Hepatocyte (in vitro differentiated cells): ENCODE data around the gene POLR1E. TPM values are rescaled to one million over a fixed set of nuclear protein-coding genes. Genes with fewer than 3 reads are reported as not detected.
"Not testable (repeated sequence)": the region's sequence is repeated elsewhere in the genome, so short reads cannot be mapped to it uniquely, and the experiment has no call there.

Experiments
- DNase-seq: peaks from one replicate; pipeline ENCODE4 v3.0.0-alpha.2; 2016; ENCODE audit warnings: low spot score
- H2AFZ ChIP-seq: fragments of 200-600 bp; sonication (generic); 2 replicates; pipeline ENCODE4 v1.6.0; 2016; ENCODE audit warnings: antibody characterized with exemption, mild to moderate bottlenecking
- H3K27ac ChIP-seq: fragments of 200-600 bp; sonication (generic); 2 replicates; pipeline ENCODE4 v1.5.1; 2016; ENCODE audit warnings: mild to moderate bottlenecking
- H3K27me3 ChIP-seq: fragments of 200-600 bp; sonication (generic); 2 replicates; pipeline ENCODE4 v1.6.1; 2016
- H3K36me3 ChIP-seq: fragments of 200-600 bp; sonication (generic); replicated peaks from 2 replicates; pipeline ENCODE4 v1.5.1; 2016; ENCODE audit warnings: low read depth; ENCODE audit not compliant: insufficient read depth
- H3K4me1 ChIP-seq: fragments of 200-600 bp; sonication (generic); 2 replicates; pipeline ENCODE4 v1.5.1; 2016; ENCODE audit warnings: mild to moderate bottlenecking, moderate library complexity; ENCODE audit not compliant: insufficient read depth
- H3K4me2 ChIP-seq: fragments of 200-600 bp; sonication (generic); 2 replicates; pipeline ENCODE4 v1.6.0; 2016
- H3K4me3 ChIP-seq: fragments of 200-600 bp; sonication (generic); 2 replicates; pipeline ENCODE4 v1.5.1; 2016; ENCODE audit warnings: mild to moderate bottlenecking
- H3K79me2 ChIP-seq: fragments of 200-600 bp; sonication (generic); 2 replicates; pipeline ENCODE4 v1.6.0; 2017; ENCODE audit warnings: mild to moderate bottlenecking
- H3K9me2 ChIP-seq: fragments of 200-600 bp; sonication (generic); replicated peaks from 2 replicates; pipeline ENCODE4 v1.6.0; 2017; ENCODE audit warnings: mild to moderate bottlenecking; ENCODE audit not compliant: insufficient read depth
- H3K9me3 ChIP-seq: fragments of 200-600 bp; sonication (generic); 2 replicates; pipeline ENCODE4 v1.5.1; 2016; ENCODE audit warnings: low read depth, mild to moderate bottlenecking
- H4K20me1 ChIP-seq: fragments of 200-600 bp; sonication (generic); 2 replicates; pipeline ENCODE4 v1.6.0; 2016; ENCODE audit warnings: mild to moderate bottlenecking; ENCODE audit not compliant: insufficient read depth, poor library complexity, severe bottlenecking
- CTCF ChIP-seq: fragments of 200-600 bp; sonication (generic); IDR thresholded peaks from 2 replicates; pipeline ENCODE4 v1.5.1; 2016; ENCODE audit warnings: antibody characterized with exemption, mild to moderate bottlenecking; ENCODE audit not compliant: poor library complexity
- EZH2 ChIP-seq: fragments of 200-600 bp; sonication (generic); IDR thresholded peaks from 2 replicates; pipeline ENCODE4 v1.6.1; 2016; ENCODE audit warnings: antibody characterized with exemption, mild to moderate bottlenecking, borderline replicate concordance
- EZH2phosphoT487 ChIP-seq: fragments of 200-600 bp; sonication (generic); IDR thresholded peaks from one replicate; pipeline ENCODE4 v1.6.1; 2018; ENCODE audit warnings: antibody characterized with exemption, mild to moderate bottlenecking, low read depth, moderate library complexity; ENCODE audit not compliant: unreplicated experiment, severe bottlenecking
- WGBS: methylation state at CpG from one replicate; pipeline ENCODE4 v1.1.6; 2016; ENCODE audit warnings: low lambda C conversion rate; ENCODE audit errors: missing lambda C conversion rate; 5-methylcytosine and 5-hydroxymethylcytosine counted together
- polyA plus RNA-seq: library from polyadenylated mRNA; unstranded; fragments of >200 nt; fragmentation: Nextera tagmentation; extraction: Ambion mirVana; gene quantifications from 2 replicates; pipeline ENCODE4 v1.2.1, GENCODE V29; 2016
- total RNA-seq: library from RNA; depleted of rRNA; stranded (reverse); fragments of >200 nt; gene quantifications from 2 replicates; pipeline ENCODE4 v1.2.3, GENCODE V29; 2014

The POLR1E gene
- total and polyA plus RNA-seq, 2 experiments from 2014 or later: 8.4 to 13.3 TPM

GRCh38 chr9:37508834-37509206, 23.1 kb downstream of the POLR1E start:
- TF ChIP-seq CTCF: no peak
- Histone ChIP-seq H3K4me3 (no peak overlapping the region), H3K27ac (peak overlapping the region; percentile 62), H3K79me2 (no peaks in the 10 kb centered on the region), H3K9me2 (no peaks in the 10 kb centered on the region), H3K4me2 (no peak overlapping the region), H3K4me1 (no peaks in the 10 kb centered on the region), H4K20me1 (no peaks in the 10 kb centered on the region), H2AFZ (no peak overlapping the region), H3K9me3 (no peaks in the 10 kb centered on the region), H3K36me3 (no peaks in the 10 kb centered on the region), H3K27me3 (no peaks in the 10 kb centered on the region)
- WGBS: 96% methylated on average over 3 of the region's 3 CpGs
- DNase-seq: no peak

- Histone ChIP-seq H3K9me3 (no peaks in the 10 kb centered on the region), H4K20me1 (no peaks in the 10 kb centered on the region), H3K36me3 (no peaks in the 10 kb centered on the region), H3K4me1 (no peaks in the 10 kb centered on the region), H3K27ac (no peak overlapping the region), H3K27me3 (no peaks in the 10 kb centered on the region), H3K4me2 (no peak overlapping the region), H3K79me2 (no peaks in the 10 kb centered on the region), H3K4me3 (no peak overlapping the region), H2AFZ (no peak overlapping the region), H3K9me2 (no peaks in the 10 kb centered on the region)
- no peak for DNase-seq
- no peak for TF ChIP-seq EZH2
- TF ChIP-seq CTCF: no peak
- no peak for TF ChIP-seq EZH2phosphoT487
- 88% methylated on average over 7 of the region's 7 CpGs for WGBS
Measured at GRCh38 chr9:37509536-37509935, 23.8 kb downstream of the POLR1E start.

GRCh38 chr9:37510053-37510452, 24.3 kb downstream of the POLR1E start:
- not testable (repeated sequence) for H3K27me3 ChIP-seq, H4K20me1 ChIP-seq, H2AFZ ChIP-seq, H3K27ac ChIP-seq, DNase-seq, H3K36me3 ChIP-seq, H3K79me2 ChIP-seq, H3K4me2 ChIP-seq, H3K4me3 ChIP-seq, H3K9me2 ChIP-seq, H3K9me3 ChIP-seq, H3K4me1 ChIP-seq
- 91% methylated on average over 5 of the region's 5 CpGs for WGBS

GRCh38 chr9:37511016-37512010, 25.6 kb downstream of the POLR1E start:
- no peaks in the 10 kb centered on the region for H3K36me3 ChIP-seq
- DNase-seq: peak; percentile 16

More at GRCh38 chr9:37511016-37512010, 25.6 kb downstream of the POLR1E start:
- Histone ChIP-seq H4K20me1 (no peaks in the 10 kb centered on the region), H3K4me2 (no peak overlapping the region), H3K4me1 (no peaks in the 10 kb centered on the region), H3K79me2 (no peaks in the 10 kb centered on the region), H3K9me2 (no peaks in the 10 kb centered on the region), H2AFZ (no peak overlapping the region), H3K4me3 (no peak overlapping the region), H3K27me3 (no peaks in the 10 kb centered on the region), H3K27ac (no peak overlapping the region), H3K9me3 (no peaks in the 10 kb centered on the region)
- 87% methylated on average over 15 of the region's 15 CpGs for WGBS
- TF ChIP-seq EZH2phosphoT487 (no peak), CTCF (peak; percentile 4), EZH2 (no peak)
